ENCODE measurements around the gene CCR5.

CCR5 gene

DNA sequence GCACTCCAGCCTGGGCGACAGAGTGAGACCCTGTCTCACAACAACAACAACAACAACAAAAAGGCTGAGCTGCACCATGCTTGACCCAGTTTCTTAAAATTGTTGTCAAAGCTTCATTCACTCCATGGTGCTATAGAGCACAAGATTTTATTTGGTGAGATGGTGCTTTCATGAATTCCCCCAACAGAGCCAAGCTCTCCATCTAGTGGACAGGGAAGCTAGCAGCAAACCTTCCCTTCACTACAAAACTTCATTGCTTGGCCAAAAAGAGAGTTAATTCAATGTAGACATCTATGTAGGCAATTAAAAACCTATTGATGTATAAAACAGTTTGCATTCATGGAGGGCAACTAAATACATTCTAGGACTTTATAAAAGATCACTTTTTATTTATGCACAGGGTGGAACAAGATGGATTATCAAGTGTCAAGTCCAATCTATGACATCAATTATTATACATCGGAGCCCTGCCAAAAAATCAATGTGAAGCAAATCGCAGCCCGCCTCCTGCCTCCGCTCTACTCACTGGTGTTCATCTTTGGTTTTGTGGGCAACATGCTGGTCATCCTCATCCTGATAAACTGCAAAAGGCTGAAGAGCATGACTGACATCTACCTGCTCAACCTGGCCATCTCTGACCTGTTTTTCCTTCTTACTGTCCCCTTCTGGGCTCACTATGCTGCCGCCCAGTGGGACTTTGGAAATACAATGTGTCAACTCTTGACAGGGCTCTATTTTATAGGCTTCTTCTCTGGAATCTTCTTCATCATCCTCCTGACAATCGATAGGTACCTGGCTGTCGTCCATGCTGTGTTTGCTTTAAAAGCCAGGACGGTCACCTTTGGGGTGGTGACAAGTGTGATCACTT, 2.0 kb downstream of the CCR5 start:
- Histone ChIP-seq H3K9me3 (ENCODE audit: insufficient read depth, low read length, severe bottlenecking) (no peaks in the 10 kb centered on the region), H2AFZ (ENCODE audit: low read depth, low read length) (no peak overlapping the region), H3K9ac (ENCODE audit: low read depth, low read length) (no peak overlapping the region), H3K27ac (ENCODE audit: low read length) (peak overlapping the region; percentile 81; the same call in 1 of the 2 replicates), H3K27me3 (ENCODE audit: insufficient read depth, low read length, poor library complexity) (no peaks in the 10 kb centered on the region), H3K4me1 (ENCODE audit: insufficient read depth, low read length) (peaks cover 90% of the 10 kb centered on the region), H3K4me2 (ENCODE audit: insufficient read depth, low read length) (no peak overlapping the region), H3K79me2 (ENCODE audit: insufficient read depth, low read length) (no peaks in the 10 kb centered on the region), H3K36me3 (ENCODE audit: insufficient read depth, low read length) (no peaks in the 10 kb centered on the region), H3K4me3 (ENCODE audit: low read depth in 1 of 2, low read length in 2 of 2) (no peak overlapping the region), H4K20me1 (ENCODE audit: insufficient read depth, low read length) (no peaks in the 10 kb centered on the region)
- ATAC-seq (ENCODE audit: insufficient read depth, low read depth) (peak; percentile 48; the same call in 1 of the 3 replicates), DNase-seq (peak; percentile 44)
- TF ChIP-seq, protein P1, sequence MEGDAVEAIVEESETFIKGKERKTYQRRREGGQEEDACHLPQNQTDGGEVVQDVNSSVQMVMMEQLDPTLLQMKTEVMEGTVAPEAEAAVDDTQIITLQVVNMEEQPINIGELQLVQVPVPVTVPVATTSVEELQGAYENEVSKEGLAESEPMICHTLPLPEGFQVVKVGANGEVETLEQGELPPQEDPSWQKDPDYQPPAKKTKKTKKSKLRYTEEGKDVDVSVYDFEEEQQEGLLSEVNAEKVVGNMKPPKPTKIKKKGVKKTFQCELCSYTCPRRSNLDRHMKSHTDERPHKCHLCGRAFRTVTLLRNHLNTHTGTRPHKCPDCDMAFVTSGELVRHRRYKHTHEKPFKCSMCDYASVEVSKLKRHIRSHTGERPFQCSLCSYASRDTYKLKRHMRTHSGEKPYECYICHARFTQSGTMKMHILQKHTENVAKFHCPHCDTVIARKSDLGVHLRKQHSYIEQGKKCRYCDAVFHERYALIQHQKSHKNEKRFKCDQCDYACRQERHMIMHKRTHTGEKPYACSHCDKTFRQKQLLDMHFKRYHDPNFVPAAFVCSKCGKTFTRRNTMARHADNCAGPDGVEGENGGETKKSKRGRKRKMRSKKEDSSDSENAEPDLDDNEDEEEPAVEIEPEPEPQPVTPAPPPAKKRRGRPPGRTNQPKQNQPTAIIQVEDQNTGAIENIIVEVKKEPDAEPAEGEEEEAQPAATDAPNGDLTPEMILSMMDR (IDR thresholded peaks at IDR 0.05; ENCODE audit: borderline replicate concordance, extremely low read depth, low read length, poor library complexity, severe bottlenecking) = peak; percentile 80
- TF ChIP-seq EZH2 (IDR thresholded peaks at IDR 0.05; ENCODE audit: borderline replicate concordance, low read depth, low read length, severe bottlenecking) = no peak

DNA sequence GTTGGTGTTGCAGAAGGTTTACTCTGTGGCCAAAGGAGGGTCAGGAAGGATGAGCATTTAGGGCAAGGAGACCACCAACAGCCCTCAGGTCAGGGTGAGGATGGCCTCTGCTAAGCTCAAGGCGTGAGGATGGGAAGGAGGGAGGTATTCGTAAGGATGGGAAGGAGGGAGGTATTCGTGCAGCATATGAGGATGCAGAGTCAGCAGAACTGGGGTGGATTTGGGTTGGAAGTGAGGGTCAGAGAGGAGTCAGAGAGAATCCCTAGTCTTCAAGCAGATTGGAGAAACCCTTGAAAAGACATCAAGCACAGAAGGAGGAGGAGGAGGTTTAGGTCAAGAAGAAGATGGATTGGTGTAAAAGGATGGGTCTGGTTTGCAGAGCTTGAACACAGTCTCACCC, 4.0 kb downstream of the CCR5 start:
- no peak overlapping the region for H3K4me3 ChIP-seq (ENCODE audit: low read depth in 1 of 2, low read length in 2 of 2)
- H3K4me2 ChIP-seq (ENCODE audit: insufficient read depth, low read length) = peak overlapping the region; percentile 45
- no peak for DNase-seq
- H3K9ac ChIP-seq (ENCODE audit: low read depth, low read length) = peak overlapping the region; percentile 27
- peaks cover 77% of the 10 kb centered on the region for H3K4me1 ChIP-seq (ENCODE audit: insufficient read depth, low read length)
- H3K27ac ChIP-seq (ENCODE audit: low read length) = peak overlapping the region; percentile 77
- H3K9me3 ChIP-seq (ENCODE audit: insufficient read depth, low read length, severe bottlenecking) = no peaks in the 10 kb centered on the region
- H2AFZ ChIP-seq (ENCODE audit: low read depth, low read length) = peak overlapping the region; percentile 22; the same call in 1 of the 2 replicates
- no peak for ATAC-seq (ENCODE audit: insufficient read depth, low read depth)
- no peaks in the 10 kb centered on the region for H3K79me2 ChIP-seq (ENCODE audit: insufficient read depth, low read length)
- no peaks in the 10 kb centered on the region for H4K20me1 ChIP-seq (ENCODE audit: insufficient read depth, low read length)
- TF ChIP-seq, protein P1 (IDR thresholded peaks at IDR 0.05; ENCODE audit: borderline replicate concordance, extremely low read depth, low read length, poor library complexity, severe bottlenecking) = no peak
- TF ChIP-seq EZH2 (IDR thresholded peaks at IDR 0.05; ENCODE audit: borderline replicate concordance, low read depth, low read length, severe bottlenecking) = no peak
- no peaks in the 10 kb centered on the region for H3K36me3 ChIP-seq (ENCODE audit: insufficient read depth, low read length)
- H3K27me3 ChIP-seq (ENCODE audit: insufficient read depth, low read length, poor library complexity) = no peaks in the 10 kb centered on the region

DNA sequence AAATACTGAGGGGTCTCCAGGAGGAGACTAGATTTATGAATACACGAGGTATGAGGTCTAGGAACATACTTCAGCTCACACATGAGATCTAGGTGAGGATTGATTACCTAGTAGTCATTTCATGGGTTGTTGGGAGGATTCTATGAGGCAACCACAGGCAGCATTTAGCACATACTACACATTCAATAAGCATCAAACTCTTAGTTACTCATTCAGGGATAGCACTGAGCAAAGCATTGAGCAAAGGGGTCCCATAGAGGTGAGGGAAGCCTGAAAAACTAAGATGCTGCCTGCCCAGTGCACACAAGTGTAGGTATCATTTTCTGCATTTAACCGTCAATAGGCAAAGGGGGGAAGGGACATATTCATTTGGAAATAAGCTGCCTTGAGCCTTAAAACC, 4.5 kb downstream of the CCR5 start:
- no peak for TF ChIP-seq EZH2 (IDR thresholded peaks at IDR 0.05; ENCODE audit: borderline replicate concordance, low read depth, low read length, severe bottlenecking)
- TF ChIP-seq, protein P1 (IDR thresholded peaks at IDR 0.05; ENCODE audit: borderline replicate concordance, extremely low read depth, low read length, poor library complexity, severe bottlenecking) = no peak
- H3K9ac ChIP-seq (ENCODE audit: low read depth, low read length) = peak overlapping the region; percentile 27
- H3K79me2 ChIP-seq (ENCODE audit: insufficient read depth, low read length) = no peaks in the 10 kb centered on the region
- no peaks in the 10 kb centered on the region for H3K9me3 ChIP-seq (ENCODE audit: insufficient read depth, low read length, severe bottlenecking)
- no peaks in the 10 kb centered on the region for H3K27me3 ChIP-seq (ENCODE audit: insufficient read depth, low read length, poor library complexity)
- H2AFZ ChIP-seq (ENCODE audit: low read depth, low read length) = peak overlapping the region; percentile 22; the same call in 1 of the 2 replicates
- H3K4me1 ChIP-seq (ENCODE audit: insufficient read depth, low read length) = peaks cover 77% of the 10 kb centered on the region
- DNase-seq = no peak
- no peaks in the 10 kb centered on the region for H4K20me1 ChIP-seq (ENCODE audit: insufficient read depth, low read length)
- peak overlapping the region; percentile 77 for H3K27ac ChIP-seq (ENCODE audit: low read length)
- H3K4me2 ChIP-seq (ENCODE audit: insufficient read depth, low read length) = peak overlapping the region; percentile 45
- no peaks in the 10 kb centered on the region for H3K36me3 ChIP-seq (ENCODE audit: insufficient read depth, low read length)
- H3K4me3 ChIP-seq (ENCODE audit: low read depth in 1 of 2, low read length in 2 of 2) = no peak overlapping the region
- 0 out of 3 replicates have a peak, but pooled peaks have one; percentile 8 for ATAC-seq (ENCODE audit: insufficient read depth, low read depth)
